GM19438 (cell line): ENCODE measurements around the gene TGM2.
"Not testable (repeated sequence)": the region's sequence is repeated elsewhere in the genome, so short reads cannot be mapped to it uniquely, and the experiment has no call there.

Experiments used
- ATAC-seq: cut with Tn5 transposase; IDR thresholded peaks from one replicate; pipeline ENCODE4 v1.9.1; 2021; ENCODE audit warnings: low read depth; ENCODE audit not compliant: unreplicated experiment

The TGM2 gene

DNA sequence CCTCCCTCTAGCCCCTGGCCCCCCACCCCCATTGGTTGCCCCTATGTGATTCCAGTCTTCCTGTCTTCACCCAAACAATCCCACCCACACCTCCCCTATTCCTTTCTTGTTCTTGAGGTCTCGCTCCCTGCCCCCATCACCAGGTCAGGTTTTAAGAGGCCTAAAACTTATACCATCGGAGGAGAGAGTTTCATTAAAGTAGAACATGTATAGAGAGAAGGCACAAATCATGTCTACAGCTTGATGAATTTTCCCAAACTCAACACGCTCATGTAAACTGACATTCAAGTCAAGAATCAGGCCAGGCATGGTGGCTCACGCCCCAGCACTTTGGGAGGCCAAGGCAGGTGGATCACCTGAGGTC lies 44.5 kb downstream of the TGM2 start:
- no peak for ATAC-seq

DNA sequence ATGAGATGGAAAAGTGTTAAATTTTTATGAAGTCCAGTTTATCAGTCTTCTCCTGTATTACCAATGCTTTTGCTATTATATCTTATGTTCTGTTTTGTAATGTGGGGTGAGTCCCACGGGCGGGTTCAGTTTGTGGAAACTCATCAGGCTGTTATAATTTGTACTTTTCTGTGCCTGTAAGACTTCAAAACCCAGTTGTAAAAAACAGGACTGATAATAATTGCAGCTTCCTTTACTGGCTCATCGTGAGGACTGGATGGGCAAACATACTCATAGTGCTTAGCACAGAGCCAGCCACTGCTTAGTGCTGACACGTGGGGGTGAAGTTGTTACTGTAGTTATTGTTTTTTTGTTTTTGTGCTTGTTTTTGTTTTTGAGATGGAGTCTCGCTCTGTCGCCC lies 45.6 kb downstream of the TGM2 start:
- no peak for ATAC-seq

DNA sequence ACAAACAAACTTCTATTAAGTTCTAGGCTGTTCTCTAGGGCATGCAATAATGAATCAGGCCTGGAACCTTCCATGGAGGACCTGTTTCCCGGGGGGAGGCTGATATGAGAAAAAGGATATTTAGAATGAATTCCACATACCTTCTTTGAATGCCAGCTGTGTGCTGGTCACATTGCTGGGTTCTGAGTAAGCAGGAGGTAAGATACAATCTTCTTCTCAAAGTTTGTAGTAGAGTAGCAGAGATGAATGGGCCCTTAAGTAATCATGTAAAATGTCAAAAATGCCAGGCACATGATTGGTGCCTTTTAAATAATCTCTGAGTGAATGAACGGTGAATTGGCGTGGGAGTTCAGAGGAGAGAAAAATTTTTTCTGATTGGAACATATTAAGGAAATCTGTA lies 47.4 kb downstream of the TGM2 start:
- ATAC-seq = no peak

- no peak for ATAC-seq
Observed at GRCh38 chr20:38117205-38117604, 47.9 kb downstream of the TGM2 start.

GRCh38 chr20:38116409-38117165 lies 48.5 kb downstream of the TGM2 start:
- no peak for ATAC-seq

DNA sequence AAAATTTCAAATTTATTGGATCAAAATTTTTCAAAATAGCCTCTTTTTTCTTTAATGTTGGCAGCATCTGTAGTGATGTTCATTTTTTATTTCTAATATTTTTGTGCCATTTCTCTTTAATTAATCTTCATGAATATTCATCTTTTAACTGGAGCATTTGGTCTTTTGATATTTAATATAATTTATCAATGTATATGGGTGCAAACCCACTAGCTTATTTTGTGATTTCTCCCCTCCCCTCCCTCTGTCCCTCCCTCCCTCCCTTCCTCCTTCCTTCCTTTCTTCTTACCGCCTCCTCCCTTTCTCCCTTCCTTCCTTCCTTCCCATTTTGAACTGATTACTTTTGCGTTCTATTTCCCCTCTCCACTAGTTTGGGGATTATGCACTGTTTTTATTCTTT lies 49.2 kb downstream of the TGM2 start:
- ATAC-seq = no peak

- no peak for ATAC-seq
Observed at GRCh38 chr20:38115205-38115604, 49.9 kb downstream of the TGM2 start.

GRCh38 chr20:38114353-38114791 lies 50.7 kb downstream of the TGM2 start:
- no peak for ATAC-seq

- ATAC-seq = no peak
Observed at GRCh38 chr20:38113401-38114325, 51.4 kb downstream of the TGM2 start.

DNA sequence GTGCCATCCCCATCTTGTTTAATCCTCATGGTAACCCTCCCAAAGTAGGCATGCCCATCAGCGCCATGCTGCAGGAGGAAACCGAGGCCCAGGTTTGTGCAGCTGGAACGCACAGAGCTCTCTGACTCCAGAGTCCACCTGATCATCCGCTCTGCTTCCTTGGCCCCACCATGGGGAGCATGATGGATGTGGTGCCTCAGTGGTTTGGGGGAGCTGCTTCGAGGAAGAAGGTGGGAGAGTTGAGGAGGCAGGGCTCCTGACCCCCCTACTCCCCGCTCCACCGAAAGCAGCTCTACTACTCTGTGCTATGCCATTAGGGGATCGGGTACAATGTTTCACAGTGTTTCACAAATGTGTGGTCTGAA lies 52.2 kb downstream of the TGM2 start:
- ATAC-seq = no peak

GRCh38 chr20:38112261-38112929 lies 52.7 kb downstream of the TGM2 start:
- no peak for ATAC-seq

- no peak for ATAC-seq
Observed at GRCh38 chr20:38111366-38112232, 53.5 kb downstream of the TGM2 start.

DNA sequence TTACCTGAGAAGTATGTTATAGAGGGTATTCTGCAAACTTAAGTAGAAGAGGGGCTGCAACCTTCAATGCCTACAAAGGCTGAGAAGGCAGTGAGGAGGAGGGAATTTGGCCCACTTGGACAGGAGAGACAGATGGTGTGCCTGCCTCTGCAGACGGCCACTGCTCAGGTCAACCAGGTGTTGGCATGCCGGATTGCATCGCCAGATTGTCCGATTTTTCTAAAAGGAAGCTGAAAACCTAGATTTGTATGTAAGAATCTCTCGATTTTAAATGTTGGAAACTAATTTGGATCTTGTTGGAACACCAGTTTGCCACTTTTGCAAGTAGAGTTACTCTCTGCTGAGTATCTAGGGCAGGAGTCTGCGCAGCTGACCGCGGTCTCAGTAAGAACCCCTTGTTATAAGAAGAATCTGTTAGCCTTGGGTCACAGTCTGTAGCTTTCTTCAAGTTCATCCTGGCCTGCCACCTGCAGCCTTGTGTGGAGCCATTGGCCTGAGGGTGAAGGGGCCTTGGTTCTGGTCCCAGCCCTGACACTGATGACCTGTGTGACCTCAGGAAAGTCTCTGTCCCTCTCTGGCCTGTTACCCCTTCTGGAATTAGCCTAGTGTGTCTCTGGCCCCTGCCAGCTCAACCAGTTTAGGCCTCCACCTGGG lies 54.4 kb downstream of the TGM2 start:
- ATAC-seq = no peak

GRCh38 chr20:38109591-38110524 lies 55.2 kb downstream of the TGM2 start:
- ATAC-seq = no peak

DNA sequence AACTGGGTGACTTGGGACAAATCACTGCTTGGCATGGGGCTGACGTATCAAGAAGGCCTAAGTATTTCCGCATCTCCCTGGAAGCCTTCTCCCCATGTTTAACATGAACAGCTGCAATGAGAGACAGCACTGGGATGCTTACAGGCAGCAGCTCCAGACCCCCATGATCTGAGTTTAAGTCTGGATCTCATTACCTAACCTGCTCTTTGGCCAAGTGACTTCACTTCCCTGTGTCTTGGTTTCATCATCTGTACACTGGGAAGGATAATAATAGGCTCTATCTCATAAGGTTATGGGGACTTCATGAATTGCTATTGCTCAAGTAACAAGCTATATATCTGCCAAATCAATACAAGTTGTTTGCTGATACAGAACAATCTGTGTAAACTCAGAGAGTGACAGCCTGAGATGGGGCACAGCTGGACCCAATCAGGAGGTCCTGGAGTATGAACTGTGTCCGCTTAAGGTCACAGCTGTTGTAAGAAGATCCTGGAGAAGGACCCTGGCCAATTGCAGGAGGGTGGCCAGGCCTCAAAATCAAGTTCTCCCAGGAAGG lies 56.0 kb downstream of the TGM2 start:
- no peak for ATAC-seq

- no peak for ATAC-seq
Observed at GRCh38 chr20:38108438-38108985, 56.6 kb downstream of the TGM2 start.

- not testable (repeated sequence) for ATAC-seq
Observed at GRCh38 chr20:38107916-38108315, 57.2 kb downstream of the TGM2 start.

DNA sequence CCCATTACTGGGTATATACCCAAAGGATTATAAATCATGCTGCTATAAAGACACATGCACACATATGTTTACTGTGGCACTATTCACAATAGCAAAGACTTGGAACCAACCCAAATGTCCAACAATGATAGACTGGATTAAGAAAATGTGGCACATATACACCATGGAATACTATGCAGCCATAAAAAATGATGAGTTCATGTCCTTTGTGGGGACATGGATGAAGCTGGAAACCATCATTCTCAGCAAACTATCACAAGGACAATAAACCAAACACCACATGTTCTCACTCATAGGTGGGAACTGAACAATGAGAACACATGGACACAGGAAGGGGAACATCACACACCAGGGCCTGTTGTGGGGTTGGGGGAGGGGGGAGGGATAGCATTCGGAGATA lies 57.7 kb downstream of the TGM2 start:
- ATAC-seq = not testable (repeated sequence)
